Stomach smooth muscle (tissue), 2 donors: ENCODE results near the gene OR2M7.
"Not testable (repeated sequence)": the region's sequence is repeated elsewhere in the genome, so short reads cannot be mapped to it uniquely, and the experiment has no call there.

Source experiments
- H3K27ac ChIP-seq: one replicate; pipeline ENCODE4 v1.7.0; 2013; ENCODE audit warnings: mild to moderate bottlenecking, low read length, inconsistent platforms
- H3K27me3 ChIP-seq, 2 donors: one replicate each; pipeline ENCODE4 v1.7.0; 2013; ENCODE audit warnings: low read length in 2 of 2; ENCODE audit not compliant: insufficient read depth in 2 of 2, control insufficient read depth in 1 of 2
- H3K36me3 ChIP-seq, 2 donors: one replicate each; pipeline ENCODE4 v1.7.0; 2013; ENCODE audit warnings: low read length in 2 of 2; ENCODE audit not compliant: control insufficient read depth in 2 of 2, insufficient read depth in 2 of 2
- H3K4me1 ChIP-seq: one replicate; pipeline ENCODE4 v1.7.0; 2013; ENCODE audit warnings: low read length; ENCODE audit not compliant: control insufficient read depth, insufficient read depth
- H3K4me3 ChIP-seq, 2 donors: one replicate each; pipeline ENCODE4 v1.7.0; 2013; ENCODE audit warnings: low read length in 2 of 2
- H3K9ac ChIP-seq, 2 donors: one replicate each; pipeline ENCODE4 v1.7.0; 2013; ENCODE audit warnings: low read length in 2 of 2, mild to moderate bottlenecking in 1 of 2
- H3K9me3 ChIP-seq, 2 donors: one replicate each; pipeline ENCODE4 v1.7.0; 2013; ENCODE audit warnings: low read length in 2 of 2; ENCODE audit not compliant: control insufficient read depth in 2 of 2
- donor health status: healthy.
- donor health status: Pancreatic carcinoma.

OR2M7 gene

GRCh38 chr1:248305672-248306071 is 18.7 kb downstream of the OR2M7 start:
- H3K27me3 ChIP-seq, H3K9ac ChIP-seq: not testable (repeated sequence)

GRCh38 chr1:248303324-248303723 is 21.0 kb downstream of the OR2M7 start, which contains the start of gene OR2T12:
OR2T12 (minus strand) TSS chr1:248303424; CDS start chr1:248295578, 7,846 bp downstream.
- H3K4me1 ChIP-seq, result no peaks in the 10 kb centered on the region
- H3K9ac ChIP-seq, result no peak within 1 kb of the TSS
- no peaks in the 10 kb centered on the region for H3K36me3 ChIP-seq
- H3K9me3 ChIP-seq, result no peaks in the 10 kb centered on the region
- H3K4me3 ChIP-seq, result no peak within 1 kb of the TSS
- no peak within 1 kb of the TSS for H3K27ac ChIP-seq
- H3K27me3 ChIP-seq, result no peaks in the 10 kb centered on the region

More at GRCh38 chr1:248305672-248306071, 18.7 kb downstream of the OR2M7 start:
- H3K36me3 ChIP-seq, H3K4me1 ChIP-seq, H3K4me3 ChIP-seq, H3K9me3 ChIP-seq, H3K27ac ChIP-seq: not testable (repeated sequence)

GRCh38 chr1:248288391-248288790 is 36.0 kb downstream of the OR2M7 start:
- H3K4me1 ChIP-seq, result no peaks in the 10 kb centered on the region
- H3K27ac ChIP-seq, result no peak overlapping the region
- H3K36me3 ChIP-seq, result no peaks in the 10 kb centered on the region
- H3K9ac ChIP-seq, result no peak overlapping the region
- no peaks in the 10 kb centered on the region for H3K27me3 ChIP-seq
- H3K9me3 ChIP-seq, result no peaks in the 10 kb centered on the region
- H3K4me3 ChIP-seq, result no peak overlapping the region

- Histone ChIP-seq H3K4me3 (no peak within 1 kb of the TSS), H3K9ac (no peak within 1 kb of the TSS), H3K27me3 (no peaks in the 10 kb centered on the region), H3K9me3 (no peaks in the 10 kb centered on the region), H3K27ac (no peak within 1 kb of the TSS), H3K4me1 (no peaks in the 10 kb centered on the region), H3K36me3 (no peaks in the 10 kb centered on the region)
These were observed 46.5 kb downstream of the OR2M7 start, which contains the start of gene OR2T33 for GRCh38 chr1:248277876-248278275. OR2T33 (minus strand) TSS chr1:248277976; CDS start chr1:248273814, 4,162 bp downstream.
